ENCODE measurements around the gene PPM1H.
A peak's percentile ranks its signal among the peaks of the same experiment; 100 is the strongest.
"Not testable (repeated sequence)": the region's sequence is repeated elsewhere in the genome, so short reads cannot be mapped to it uniquely, and the experiment has no call there.

The PPM1H gene

GRCh38 chr12:62670986-62671720 lies 263.8 kb downstream of the PPM1H start:
- DNase-seq (ENCODE audit: extremely low spot score, insufficient read length, low read depth), result no peak
- no peak for FAIRE-seq

GRCh38 chr12:62668782-62669181 lies 266.2 kb downstream of the PPM1H start:
- no peak for DNase-seq (ENCODE audit: extremely low spot score, insufficient read length, low read depth)
- FAIRE-seq, result no peak

- FAIRE-seq; DNase-seq (ENCODE audit: extremely low spot score, insufficient read length, low read depth): not testable (repeated sequence)
These were observed 270.0 kb downstream of the PPM1H start for GRCh38 chr12:62664951-62665350.

- DNase-seq (ENCODE audit: extremely low spot score, insufficient read length, low read depth), result no peak
- no peak for FAIRE-seq
These were observed 274.2 kb downstream of the PPM1H start for GRCh38 chr12:62660756-62661155.

GRCh38 chr12:62659453-62660295 lies 275.3 kb downstream of the PPM1H start:
- FAIRE-seq (no peak), DNase-seq (ENCODE audit: extremely low spot score, insufficient read length, low read depth) (no peak)

- no peak for FAIRE-seq
- DNase-seq (ENCODE audit: extremely low spot score, insufficient read length, low read depth), result no peak
These were observed 276.0 kb downstream of the PPM1H start for GRCh38 chr12:62658910-62659309.

GRCh38 chr12:62657363-62657632 lies 277.7 kb downstream of the PPM1H start:
- no peak for FAIRE-seq
- DNase-seq (ENCODE audit: extremely low spot score, insufficient read length, low read depth), result no peak

GRCh38 chr12:62656591-62657362 lies 278.2 kb downstream of the PPM1H start:
- DNase-seq (ENCODE audit: extremely low spot score, insufficient read length, low read depth) (no peak), FAIRE-seq (no peak)

GRCh38 chr12:62655666-62656151 lies 279.2 kb downstream of the PPM1H start:
- FAIRE-seq (no peak), DNase-seq (ENCODE audit: extremely low spot score, insufficient read length, low read depth) (no peak)

GRCh38 chr12:62654326-62655241 lies 280.4 kb downstream of the PPM1H start:
- no peak for FAIRE-seq
- no peak for DNase-seq (ENCODE audit: extremely low spot score, insufficient read length, low read depth)

- FAIRE-seq (no peak), DNase-seq (ENCODE audit: extremely low spot score, insufficient read length, low read depth) (no peak)
These were observed 281.2 kb downstream of the PPM1H start for GRCh38 chr12:62653740-62654139.

- DNase-seq (ENCODE audit: extremely low spot score, insufficient read length, low read depth), result no peak
- FAIRE-seq, result no peak
These were observed 281.6 kb downstream of the PPM1H start for GRCh38 chr12:62653304-62653703.

GRCh38 chr12:62651138-62651537 lies 283.8 kb downstream of the PPM1H start:
- FAIRE-seq (no peak), DNase-seq (ENCODE audit: extremely low spot score, insufficient read length, low read depth) (no peak)

GRCh38 chr12:62649412-62650138 lies 285.4 kb downstream of the PPM1H start:
- no peak for FAIRE-seq
- DNase-seq (ENCODE audit: extremely low spot score, insufficient read length, low read depth), result no peak

GRCh38 chr12:62647586-62647985 lies 287.4 kb downstream of the PPM1H start:
- FAIRE-seq (no peak), DNase-seq (ENCODE audit: extremely low spot score, insufficient read length, low read depth) (no peak)

- DNase-seq (ENCODE audit: extremely low spot score, insufficient read length, low read depth) (no peak), FAIRE-seq (no peak)
These were observed 288.4 kb downstream of the PPM1H start for GRCh38 chr12:62646566-62646965.

- FAIRE-seq (no peak), DNase-seq (ENCODE audit: extremely low spot score, insufficient read length, low read depth) (no peak)
These were observed 291.5 kb downstream of the PPM1H start for GRCh38 chr12:62643486-62643885.

- no peak for FAIRE-seq
- no peak for DNase-seq (ENCODE audit: extremely low spot score, insufficient read length, low read depth)
These were observed 292.5 kb downstream of the PPM1H start for GRCh38 chr12:62642486-62642885.

- FAIRE-seq, result no peak
- DNase-seq (ENCODE audit: extremely low spot score, insufficient read length, low read depth), result peak; percentile 30
These were observed 294.0 kb downstream of the PPM1H start for GRCh38 chr12:62640910-62641448.
